A673 (cell line): ENCODE data around the gene EPHA10. TPM values are rescaled to one million over a fixed set of nuclear protein-coding genes. Genes with fewer than 3 reads are reported as not detected.

Experiments used
- BruUV-seq: library from RNA; stranded (reverse); fragments of 400-500 nt; replicated peaks from 2 replicates; lab custom pipeline; 2021; lab: Mats Ljungman, UMichigan
- CTCF ChIA-PET: fragments of 300-600 bp; sonication (Branson Sonifier 250); formaldehyde crosslinking; loops from one replicate; lab custom pipeline; 2022; ENCODE audit warnings: antibody characterized with exemption; lab: Charles Lee
- POLR2A ChIA-PET: fragments of 300-600 bp; sonication (Branson Sonifier 250); formaldehyde crosslinking; loops from one replicate; lab custom pipeline; 2022; ENCODE audit warnings: antibody characterized with exemption; ENCODE audit not compliant: low non-redundant PET; lab: Charles Lee
- DNase-seq: peaks from one replicate; pipeline ENCODE4 v3.0.0-alpha.2; 2015; ENCODE audit warnings: low spot score
- H3K27ac ChIP-seq: fragments of 200-600 bp; sonication (generic); 2 replicates; pipeline ENCODE4 v1.5.1; 2016; ENCODE audit warnings: mixed run types, low read depth, mild to moderate bottlenecking, mixed read lengths, antibody characterized with exemption, low read length; ENCODE audit not compliant: poor library complexity, severe bottlenecking
- H3K27me3 ChIP-seq: fragments of 200-600 bp; sonication (generic); replicated peaks from 2 replicates; pipeline ENCODE4 v1.6.1; 2017; ENCODE audit warnings: mixed run types, low read depth, mild to moderate bottlenecking, mixed read lengths, antibody characterized with exemption, low read length; ENCODE audit not compliant: insufficient read depth, poor library complexity
- H3K36me3 ChIP-seq: fragments of 200-600 bp; sonication (generic); 2 replicates; pipeline ENCODE4 v1.6.1; 2016; ENCODE audit warnings: mixed run types, mild to moderate bottlenecking, mixed read lengths, antibody characterized with exemption, low read length; ENCODE audit not compliant: insufficient read depth, poor library complexity, severe bottlenecking
- H3K4me1 ChIP-seq: fragments of 200-600 bp; sonication (generic); 2 replicates; pipeline ENCODE4 v1.6.1; 2017; ENCODE audit warnings: mixed run types, mild to moderate bottlenecking, mixed read lengths, antibody characterized with exemption, low read length; ENCODE audit not compliant: insufficient read depth, poor library complexity, severe bottlenecking
- H3K4me3 ChIP-seq: fragments of 200-600 bp; sonication (generic); 2 replicates; pipeline ENCODE4 v1.5.1; 2016; ENCODE audit warnings: low read depth, mixed run types, mild to moderate bottlenecking, mixed read lengths, low read length; ENCODE audit not compliant: poor library complexity, severe bottlenecking
- H3K9me3 ChIP-seq: fragments of 200-600 bp; sonication (generic); 2 replicates; pipeline ENCODE4 v1.6.1; 2016; ENCODE audit warnings: mixed run types, low read depth, mild to moderate bottlenecking, mixed read lengths, antibody characterized with exemption, low read length; ENCODE audit not compliant: poor library complexity, severe bottlenecking
- EZH2 ChIP-seq: fragments of 200-600 bp; sonication (generic); IDR thresholded peaks from 2 replicates; pipeline ENCODE4 v1.6.1; 2017; ENCODE audit warnings: borderline replicate concordance, low read depth, mild to moderate bottlenecking, mixed read lengths, antibody characterized with exemption, low read length; ENCODE audit not compliant: poor library complexity, severe bottlenecking
- intact Hi-C: fragments of 100-400 bp; cut with micrococcal nuclease; formaldehyde crosslinking; loops from one replicate; pipeline ENCODE4 v1.10.0; 2022; ENCODE audit not compliant: unreplicated experiment
- total RNA-seq: library from RNA; stranded (reverse); gene quantifications from 2 replicates; pipeline ENCODE4 v1.2.3, GENCODE V29; 2021
- TF ChIP-seq, protein P1 (sequence below): fragments of 300-800, 200-600 bp; sonication (generic); conservative IDR thresholded peaks from 2 replicates; pipeline ENCODE4 v1.5.1; 2017; ENCODE audit warnings: low read depth, mild to moderate bottlenecking, antibody characterized with exemption, low read length, moderate library complexity, mixed read lengths

EPHA10 gene
- total RNA-seq, 1 experiment from 2014 or later = not detected

DNA sequence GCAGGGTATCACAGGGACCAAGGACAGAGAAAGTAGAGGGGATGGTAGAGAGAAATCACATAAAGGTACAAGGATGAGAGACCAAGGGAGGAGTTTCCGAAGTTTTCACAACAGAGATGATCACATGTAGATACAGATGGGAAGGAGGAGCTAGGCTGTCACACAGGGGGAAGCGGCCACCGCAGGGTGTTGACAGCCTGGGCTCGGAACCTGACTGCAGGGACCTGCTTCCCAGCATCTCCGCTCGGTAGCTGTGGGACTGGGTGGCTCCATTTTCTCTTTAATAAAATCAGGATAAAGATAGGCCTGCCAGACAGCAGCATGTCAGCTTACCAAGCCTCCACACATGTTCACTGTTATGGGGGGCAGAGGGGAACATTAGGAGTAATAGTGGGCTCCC is 40.3 kb downstream of the EPHA10 start:
- Histone ChIP-seq H3K4me1 (no peaks in the 10 kb centered on the region), H3K36me3 (no peaks in the 10 kb centered on the region), H3K27me3 (peaks cover 49% of the 10 kb centered on the region), H3K4me3 (no peak overlapping the region), H3K9me3 (no peaks in the 10 kb centered on the region), H3K27ac (no peak overlapping the region)
- no TSS peak for BruUV-seq
- ChIA-PET CTCF (interaction anchor here (0.6 kb wide), 1 partner anchor 1050 kb away, joined by 4 read pairs; no protein-coding TSS in a partner anchor), POLR2A (no interaction called here)
- DNase-seq = no peak
- intact Hi-C loops = no loop called here
- no peak for TF ChIP-seq EZH2
- TF ChIP-seq, protein P1, sequence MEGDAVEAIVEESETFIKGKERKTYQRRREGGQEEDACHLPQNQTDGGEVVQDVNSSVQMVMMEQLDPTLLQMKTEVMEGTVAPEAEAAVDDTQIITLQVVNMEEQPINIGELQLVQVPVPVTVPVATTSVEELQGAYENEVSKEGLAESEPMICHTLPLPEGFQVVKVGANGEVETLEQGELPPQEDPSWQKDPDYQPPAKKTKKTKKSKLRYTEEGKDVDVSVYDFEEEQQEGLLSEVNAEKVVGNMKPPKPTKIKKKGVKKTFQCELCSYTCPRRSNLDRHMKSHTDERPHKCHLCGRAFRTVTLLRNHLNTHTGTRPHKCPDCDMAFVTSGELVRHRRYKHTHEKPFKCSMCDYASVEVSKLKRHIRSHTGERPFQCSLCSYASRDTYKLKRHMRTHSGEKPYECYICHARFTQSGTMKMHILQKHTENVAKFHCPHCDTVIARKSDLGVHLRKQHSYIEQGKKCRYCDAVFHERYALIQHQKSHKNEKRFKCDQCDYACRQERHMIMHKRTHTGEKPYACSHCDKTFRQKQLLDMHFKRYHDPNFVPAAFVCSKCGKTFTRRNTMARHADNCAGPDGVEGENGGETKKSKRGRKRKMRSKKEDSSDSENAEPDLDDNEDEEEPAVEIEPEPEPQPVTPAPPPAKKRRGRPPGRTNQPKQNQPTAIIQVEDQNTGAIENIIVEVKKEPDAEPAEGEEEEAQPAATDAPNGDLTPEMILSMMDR = no peak

DNA sequence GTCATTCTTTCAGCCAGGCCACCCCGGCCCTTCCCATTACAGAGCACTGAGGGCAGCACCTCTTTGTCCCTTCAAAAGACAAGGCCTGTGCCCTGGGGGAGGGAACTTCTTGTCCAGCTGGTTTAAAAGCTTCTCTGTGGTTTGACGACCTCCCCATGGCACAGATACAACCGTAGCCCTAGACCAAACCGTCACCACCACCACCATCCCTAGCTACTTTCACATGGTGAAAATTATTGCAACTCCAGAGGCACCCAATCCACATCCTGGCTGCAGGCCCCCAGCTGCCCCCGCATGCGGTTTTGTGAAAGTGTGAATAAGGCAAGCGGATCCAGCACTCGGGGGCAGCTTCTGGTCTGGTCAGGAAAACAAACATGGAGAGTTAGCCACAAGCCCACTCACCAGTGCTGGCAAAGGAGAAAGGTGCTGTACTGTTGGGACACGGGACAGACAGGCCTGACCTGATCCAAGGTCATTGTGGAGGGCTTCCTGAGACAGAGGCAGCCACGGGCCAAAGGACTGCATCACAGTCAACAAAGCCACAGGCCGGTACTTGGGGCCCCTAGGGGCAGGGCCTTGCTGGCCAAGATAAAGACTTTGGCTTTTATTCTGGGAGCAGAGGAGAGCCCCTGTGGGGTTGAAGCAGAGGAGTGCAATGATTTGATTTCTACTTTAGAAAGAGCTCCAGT is 41.4 kb downstream of the EPHA10 start:
- no TSS peak for BruUV-seq
- CTCF ChIA-PET = no interaction called here
- Histone ChIP-seq H3K36me3 (no peaks in the 10 kb centered on the region), H3K4me3 (no peak overlapping the region), H3K27me3 (peaks cover 38% of the 10 kb centered on the region), H3K4me1 (no peaks in the 10 kb centered on the region), H3K9me3 (no peaks in the 10 kb centered on the region), H3K27ac (no peak overlapping the region)
- no peak for DNase-seq
- POLR2A ChIA-PET = no interaction called here
- intact Hi-C loops = no loop called here
- no peak for TF ChIP-seq EZH2
- TF ChIP-seq, protein P1 = no peak

DNA sequence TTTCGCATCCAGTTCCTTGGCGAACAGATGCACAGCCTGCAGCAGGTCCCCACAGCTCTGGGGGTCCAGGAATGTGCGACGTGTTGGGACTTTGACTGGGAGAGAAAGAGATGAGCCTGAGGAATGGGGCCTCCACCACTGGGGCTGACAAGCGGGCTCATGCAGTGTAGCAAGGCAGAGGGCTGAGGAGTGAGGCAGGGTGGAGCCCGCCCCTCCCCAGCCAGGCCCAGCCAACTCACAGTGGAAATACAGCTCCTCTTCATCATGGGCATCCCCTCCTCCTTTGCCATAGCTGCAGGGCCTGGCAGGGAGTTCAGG is 41.9 kb downstream of the EPHA10 start:
- H3K27ac ChIP-seq = no peak overlapping the region
- DNase-seq = no peak
- no peak overlapping the region for H3K4me3 ChIP-seq
- CTCF ChIA-PET = no interaction called here
- no TSS peak for BruUV-seq
- no peak for TF ChIP-seq EZH2
- TF ChIP-seq, protein P1 = no peak
- POLR2A ChIA-PET = no interaction called here
- no peaks in the 10 kb centered on the region for H3K4me1 ChIP-seq
- H3K36me3 ChIP-seq = no peaks in the 10 kb centered on the region
- H3K9me3 ChIP-seq = no peaks in the 10 kb centered on the region
- intact Hi-C loops = no loop called here
- H3K27me3 ChIP-seq = peaks cover 33% of the 10 kb centered on the region
